Motor neuron (in vitro differentiated cells): ENCODE results near the gene RNASE12. TPM values are rescaled to one million over a fixed set of nuclear protein-coding genes. Genes with fewer than 3 reads are reported as not detected.

Experiments
- total RNA-seq, 8 experiments: library from RNA; unstranded; fragments of 300-600 nt; gene quantifications; 2 replicates each; pipeline versions ENCODE4 v1.2.3 to v1.2.4, GENCODE V29; 2022

RNASE12 gene
- total RNA-seq, 8 experiments from 2014 or later, result not detected

Other genes with a start within 250 kb of the RNASE12 start
- gene PARP2, start 247.7 kb downstream of the RNASE12 start, total RNA-seq, result 10 to 100 TPM in 7 of 8 experiments, 1 to 10 TPM in 1; 9.4 to 55.4 (median 33.9) TPM
- 10 to 100 TPM in 4 of 8 experiments, 1 to 10 TPM in 4; 4.6 to 46.8 (median 11.7) TPM for gene TEP1, start 177.9 kb downstream of the RNASE12 start, total RNA-seq
- under 1 TPM in 6 of 8 experiments, not detected in 2; 0.05 to 0.62 (median 0.14) TPM for gene KLHL33, start 155.2 kb downstream of the RNASE12 start, total RNA-seq
- gene OSGEP, start 136.6 kb downstream of the RNASE12 start, total RNA-seq, result 10 to 100 TPM; 16.3 to 44.4 (median 29.4) TPM
- 100 to 1,000 TPM; 125 to 320 (median 161) TPM for gene APEX1, start 136.2 kb downstream of the RNASE12 start, total RNA-seq
- gene PIP4P1, start 129.9 kb downstream of the RNASE12 start, total RNA-seq, result 10 to 100 TPM; 20.7 to 41.0 (median 24.6) TPM
- gene PNP, start 122.0 kb downstream of the RNASE12 start, total RNA-seq, result 10 to 100 TPM; 14.8 to 71.5 (median 24.4) TPM
- 1 to 10 TPM in 2 of 8 experiments, under 1 TPM in 5, not detected in 1; 0.16 to 1.4 (median 0.63) TPM for gene RNASE10, start 85.8 kb downstream of the RNASE12 start, total RNA-seq
- gene RNASE9, start 30.3 kb downstream of the RNASE12 start, total RNA-seq, result under 1 TPM in 3 of 8 experiments, not detected in 5; 0.24 to 0.62 (median 0.25) TPM
- gene RNASE11, start 3.4 kb downstream of the RNASE12 start, total RNA-seq, result under 1 TPM in 1 of 8 experiments, not detected in 7; 0.29 TPM
- gene OR6S1, start 50.3 kb upstream of the RNASE12 start, total RNA-seq, result under 1 TPM in 1 of 8 experiments, not detected in 7; 0.28 TPM
- 1 to 10 TPM in 7 of 8 experiments, under 1 TPM in 1; 0.98 to 9.2 (median 2.0) TPM for gene RNASE4, start 93.2 kb upstream of the RNASE12 start, total RNA-seq
- 1 to 10 TPM in 6 of 8 experiments, under 1 TPM in 1, not detected in 1; 0.96 to 7.4 (median 2.0) TPM for gene ANG, start 97.4 kb upstream of the RNASE12 start, total RNA-seq
- under 1 TPM in 2 of 8 experiments, not detected in 6; 0.33 to 0.66 TPM for gene EDDM3A, start 154.5 kb upstream of the RNASE12 start, total RNA-seq
- under 1 TPM in 2 of 8 experiments, not detected in 6; 0.23 to 0.87 TPM for gene EDDM3B, start 177.0 kb upstream of the RNASE12 start, total RNA-seq
- gene RNASE6, start 189.9 kb upstream of the RNASE12 start, total RNA-seq, result 10 to 100 TPM in 1 of 8 experiments, 1 to 10 TPM in 1, under 1 TPM in 1, not detected in 5; 0.28 to 17.8 (median 2.3) TPM
- 100 to 1,000 TPM in 1 of 8 experiments, 10 to 100 TPM in 2, not detected in 5; 47.0 to 362 (median 50.7) TPM for gene RNASE1, start 211.5 kb upstream of the RNASE12 start, total RNA-seq